ENCODE measurements around the gene ARHGEF28.

Gene ARHGEF28

GRCh38 chr5:73812962-73813588 lies 187.1 kb downstream of the ARHGEF28 start:
- TF ChIP-seq CTCF (IDR thresholded peaks at IDR 0.05), result no peak

GRCh38 chr5:73814233-73814846 lies 188.3 kb downstream of the ARHGEF28 start:
- H3K4me3 Mint-ChIP-seq, result peak overlapping the region; percentile 81
- no peak for DNase-seq
- H3K4me1 Mint-ChIP-seq, result peaks cover 50% of the 10 kb centered on the region
- peak overlapping the region; percentile 76 for H3K27ac Mint-ChIP-seq
- H3K9me3 Mint-ChIP-seq, result no peaks in the 10 kb centered on the region
- TF ChIP-seq CTCF (IDR thresholded peaks at IDR 0.05), result no peak
- no peaks in the 10 kb centered on the region for H3K36me3 Mint-ChIP-seq (ENCODE audit: low read depth)
- H3K27me3 Mint-ChIP-seq (ENCODE audit: low read depth, poor library complexity), result no peaks in the 10 kb centered on the region

More at GRCh38 chr5:73812962-73813588, 187.1 kb downstream of the ARHGEF28 start:
- Mint-ChIP-seq H3K4me1 (peaks cover 50% of the 10 kb centered on the region), H3K36me3 (ENCODE audit: low read depth) (no peaks in the 10 kb centered on the region), H3K9me3 (no peaks in the 10 kb centered on the region), H3K27me3 (ENCODE audit: low read depth, poor library complexity) (peaks cover 4% of the 10 kb centered on the region), H3K4me3 (peak overlapping the region; percentile 78), H3K27ac (peak overlapping the region; percentile 87)
- peak; percentile 47 for DNase-seq

DNA sequence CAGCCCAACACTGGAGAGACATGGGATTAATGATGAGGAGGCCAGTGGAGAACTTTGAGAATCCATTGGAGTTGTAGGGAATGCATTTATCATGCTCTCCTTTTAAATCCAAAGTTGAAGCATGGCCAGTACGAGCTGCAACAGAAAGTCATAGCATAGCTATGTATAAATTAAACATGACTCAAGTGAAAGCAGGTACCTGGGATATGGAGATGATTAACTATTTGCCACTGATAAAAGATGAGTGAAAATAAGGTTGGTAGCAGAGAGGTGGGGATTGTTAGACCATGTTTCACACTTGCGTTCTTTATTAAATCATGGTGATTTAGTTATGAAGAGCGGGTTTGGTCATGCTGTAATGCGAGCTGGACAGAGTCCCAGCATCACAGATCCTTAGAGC lies 189.6 kb downstream of the ARHGEF28 start:
- Mint-ChIP-seq H3K4me3 (peak overlapping the region; percentile 66), H3K36me3 (ENCODE audit: low read depth) (peaks cover 2% of the 10 kb centered on the region), H3K9me3 (no peaks in the 10 kb centered on the region), H3K27me3 (ENCODE audit: low read depth, poor library complexity) (no peaks in the 10 kb centered on the region), H3K27ac (no peak overlapping the region), H3K4me1 (peaks cover 50% of the 10 kb centered on the region)
- no peak for DNase-seq
- TF ChIP-seq CTCF (IDR thresholded peaks at IDR 0.05), result no peak

DNA sequence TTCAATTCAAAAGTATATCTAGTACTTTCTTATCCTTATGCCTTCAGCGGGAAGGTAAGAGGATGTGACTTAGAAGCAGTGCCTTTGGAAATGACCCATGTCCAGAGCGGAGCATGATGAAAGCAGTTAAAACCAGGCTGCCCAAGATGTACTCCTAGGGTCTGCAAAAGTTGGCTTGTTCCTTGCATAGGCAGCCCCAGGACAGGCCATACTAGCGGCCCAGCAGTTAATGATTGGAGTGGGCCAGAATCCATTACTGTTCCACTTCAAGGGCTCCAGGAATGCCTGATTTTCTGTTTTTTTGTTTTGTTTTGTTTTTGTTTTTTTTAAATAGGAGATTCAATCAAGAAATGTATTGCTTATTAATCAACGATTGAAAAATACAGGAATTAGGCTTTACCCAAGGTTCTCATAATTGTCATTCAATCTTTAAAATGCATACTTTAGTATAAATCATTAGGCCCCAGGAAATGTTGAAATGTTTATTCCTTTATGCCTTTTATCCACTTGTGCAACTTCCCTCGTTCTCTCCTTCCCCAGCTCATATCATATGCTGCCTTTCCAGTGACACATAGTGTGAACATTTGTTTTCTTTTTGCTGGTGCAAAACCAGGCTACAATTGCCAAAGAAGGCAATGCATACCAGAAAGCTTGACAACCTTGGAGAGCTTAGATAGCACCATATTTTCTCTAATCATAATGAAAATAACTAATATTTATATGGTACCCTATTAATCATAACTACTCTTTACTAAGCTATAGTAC lies 190.8 kb downstream of the ARHGEF28 start:
- Mint-ChIP-seq H3K36me3 (ENCODE audit: low read depth) (peaks cover 6% of the 10 kb centered on the region), H3K27ac (no peak overlapping the region), H3K4me3 (no peak overlapping the region)

DNA sequence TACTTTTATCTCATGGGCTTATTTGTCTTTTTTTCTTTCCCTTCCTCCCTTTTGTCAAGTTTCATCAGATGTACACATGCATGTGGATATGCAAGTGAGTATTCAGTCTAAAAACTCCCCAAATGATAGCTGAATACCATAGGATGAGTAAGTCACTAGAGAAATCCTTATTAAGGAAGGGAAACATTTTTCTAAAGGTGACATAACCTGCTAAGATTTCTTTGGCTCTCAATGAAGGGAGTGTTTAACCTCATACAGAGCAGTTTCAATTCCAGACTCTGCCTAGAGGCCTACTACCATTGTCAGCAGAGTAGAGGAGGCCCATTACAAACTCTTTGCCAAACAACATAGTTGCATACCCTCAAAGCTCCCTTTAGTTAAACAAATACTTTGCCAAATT lies 192.4 kb downstream of the ARHGEF28 start:
- peaks cover 35% of the 10 kb centered on the region for H3K4me1 Mint-ChIP-seq
- no peak overlapping the region for H3K4me3 Mint-ChIP-seq
- no peak overlapping the region for H3K27ac Mint-ChIP-seq
- H3K9me3 Mint-ChIP-seq, result no peaks in the 10 kb centered on the region
- DNase-seq, result no peak
- peaks cover 6% of the 10 kb centered on the region for H3K36me3 Mint-ChIP-seq (ENCODE audit: low read depth)
- H3K27me3 Mint-ChIP-seq (ENCODE audit: low read depth, poor library complexity), result no peaks in the 10 kb centered on the region
- no peak for TF ChIP-seq CTCF (IDR thresholded peaks at IDR 0.05)

More for the DNA sequence above, 190.8 kb downstream of the ARHGEF28 start:
- H3K9me3 Mint-ChIP-seq, result no peaks in the 10 kb centered on the region
- peaks cover 50% of the 10 kb centered on the region for H3K4me1 Mint-ChIP-seq
- no peak for TF ChIP-seq CTCF (IDR thresholded peaks at IDR 0.05)
- H3K27me3 Mint-ChIP-seq (ENCODE audit: low read depth, poor library complexity), result no peaks in the 10 kb centered on the region
- DNase-seq, result no peak
